DMS114 treated with DMSO at 0.1 percent for 48 hours (cell line): Measurements from ENCODE around the gene ZNF784.

Experiments
- DNase-seq: peaks from one replicate; lab custom pipeline; 2025; ENCODE audit not compliant: unreplicated experiment; lab: John Stamatoyannopoulos, UW

The ZNF784 gene, protein sequence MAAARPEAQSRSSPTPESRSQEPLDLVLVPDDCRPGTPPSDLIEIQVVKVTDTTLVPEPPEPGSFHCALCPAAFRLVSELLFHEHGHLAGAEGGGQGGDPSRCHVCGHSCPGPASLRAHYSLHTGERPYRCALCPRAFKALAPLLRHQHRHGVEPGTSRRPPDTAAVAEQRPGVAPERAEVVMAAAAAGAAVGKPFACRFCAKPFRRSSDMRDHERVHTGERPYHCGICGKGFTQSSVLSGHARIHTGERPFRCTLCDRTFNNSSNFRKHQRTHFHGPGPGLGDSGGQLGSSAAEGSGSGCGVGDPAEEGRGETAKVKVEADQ

DNA sequence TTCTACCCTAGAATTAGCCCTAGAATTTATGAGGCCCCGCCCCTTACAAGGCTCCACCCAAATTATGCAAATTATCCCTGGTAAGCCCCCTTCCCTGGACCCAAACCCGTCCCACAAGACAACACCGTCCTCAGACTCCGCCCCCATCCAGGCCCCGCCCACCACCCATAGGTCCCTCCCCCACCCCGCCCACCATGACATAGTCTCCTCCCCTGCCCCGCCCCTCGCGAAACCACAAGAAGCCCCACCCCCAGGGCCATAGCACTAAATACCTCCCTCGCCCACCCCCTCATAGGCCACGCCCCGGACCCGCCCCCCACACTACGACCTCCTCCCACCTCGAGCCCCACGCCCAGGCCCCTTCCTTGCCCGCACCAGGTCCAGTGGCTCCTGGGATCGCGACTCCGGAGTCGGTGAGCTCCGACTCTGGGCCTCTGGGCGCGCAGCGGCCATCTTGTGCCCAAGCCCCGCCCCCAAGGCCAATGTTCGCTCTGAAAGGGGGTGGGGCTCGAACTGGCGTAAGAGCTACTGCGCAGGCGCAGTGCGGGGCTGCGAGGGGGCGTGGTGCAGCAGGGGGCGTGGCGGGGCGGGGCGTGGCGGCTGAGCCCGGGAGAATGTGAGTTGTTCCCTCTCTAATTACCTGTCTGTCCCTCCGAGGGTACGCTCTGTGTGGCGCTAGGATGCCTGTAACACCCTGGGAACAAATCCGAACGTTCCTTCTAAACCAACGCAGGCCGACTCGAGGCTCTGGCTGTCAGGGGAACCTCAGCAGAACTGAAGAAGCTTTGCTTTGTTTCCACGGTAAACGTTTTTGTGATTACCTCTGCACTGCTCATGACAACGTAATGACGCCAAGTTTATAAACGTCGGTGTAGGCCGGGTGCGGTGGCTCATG, at the start of gene ZNF784:
ZNF784 (minus strand) TSS at position 458 of the 895 bp plus-strand sequence; CDS start at position 453, 5 bp downstream.
- DNase-seq: peak; percentile 83

DNA sequence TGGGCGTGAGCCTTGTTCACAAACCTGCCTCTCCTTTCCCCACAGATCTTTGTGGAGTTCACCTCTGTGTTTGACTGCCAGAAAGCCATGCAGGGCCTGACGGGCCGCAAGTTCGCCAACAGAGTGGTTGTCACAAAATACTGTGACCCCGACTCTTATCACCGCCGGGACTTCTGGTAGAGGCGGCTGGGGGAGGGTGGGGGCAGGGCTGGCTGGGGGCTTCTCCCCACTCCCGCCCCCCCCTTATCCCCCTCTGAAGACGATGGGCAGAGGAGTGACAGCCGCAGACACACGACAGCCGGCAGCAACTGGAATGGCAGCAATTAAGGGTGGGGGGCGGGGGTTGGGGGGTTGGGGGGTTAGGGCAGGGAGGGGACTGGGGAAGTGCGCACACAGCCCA, 49.5 kb upstream of the ZNF784 start:
- no peak for DNase-seq

DNA sequence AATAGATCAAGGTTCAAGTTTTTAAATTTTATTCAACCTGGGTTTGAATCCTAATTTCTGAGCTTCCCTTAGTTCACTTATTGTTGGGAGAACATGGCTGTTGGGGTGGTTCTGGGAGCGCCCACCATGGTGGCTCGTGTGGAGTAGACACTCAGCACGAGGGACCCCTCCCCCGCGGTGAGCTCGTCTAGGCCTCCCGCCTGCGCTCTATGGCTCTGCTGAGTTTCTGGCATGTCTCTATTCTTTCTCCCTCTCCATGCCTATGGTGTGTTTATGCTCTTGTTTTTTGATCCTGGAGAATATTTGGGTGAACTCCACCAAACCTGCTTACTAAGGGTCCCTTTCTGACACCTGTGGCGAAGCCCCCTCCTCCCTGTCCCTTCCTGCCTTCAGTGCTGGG, 49.1 kb upstream of the ZNF784 start:
- peak; percentile 74 for DNase-seq

DNA sequence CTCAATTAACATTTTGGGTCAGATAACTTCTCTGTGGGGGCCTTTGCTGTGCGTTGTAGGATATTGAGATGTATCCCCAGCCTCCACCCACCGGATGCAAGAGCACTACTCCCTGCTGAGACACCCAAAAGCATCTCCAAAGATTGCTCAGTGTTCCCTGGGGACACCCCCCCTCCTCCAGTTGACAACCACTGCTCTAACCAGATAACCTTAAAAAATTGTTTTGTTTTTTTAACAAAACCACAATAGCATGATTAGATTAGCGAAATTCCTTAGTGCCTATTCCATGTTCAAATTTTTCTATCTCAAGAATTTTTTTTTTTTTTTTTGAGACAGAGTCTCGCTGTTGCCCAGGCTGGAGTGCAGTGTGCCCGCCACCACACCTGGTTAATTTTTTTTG, 48.1 kb upstream of the ZNF784 start:
- DNase-seq: no peak

DNA sequence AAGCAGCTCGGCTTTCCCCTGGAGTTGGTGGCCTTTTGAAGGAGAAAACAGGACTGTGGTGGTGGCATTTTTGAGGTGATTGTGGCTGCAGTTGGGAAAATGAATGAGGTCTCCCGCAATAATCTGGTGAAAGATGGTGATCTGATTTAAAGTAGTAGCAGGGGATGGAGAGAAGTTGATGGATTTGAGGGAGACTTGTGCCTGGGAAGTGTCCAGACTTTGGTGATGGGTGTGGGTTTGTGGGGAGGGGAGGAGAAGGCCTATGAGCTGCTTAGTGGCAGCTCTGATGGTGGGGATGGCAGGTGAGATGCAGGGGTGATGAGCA, 46.6 kb upstream of the ZNF784 start:
- DNase-seq: peak; percentile 69

DNA sequence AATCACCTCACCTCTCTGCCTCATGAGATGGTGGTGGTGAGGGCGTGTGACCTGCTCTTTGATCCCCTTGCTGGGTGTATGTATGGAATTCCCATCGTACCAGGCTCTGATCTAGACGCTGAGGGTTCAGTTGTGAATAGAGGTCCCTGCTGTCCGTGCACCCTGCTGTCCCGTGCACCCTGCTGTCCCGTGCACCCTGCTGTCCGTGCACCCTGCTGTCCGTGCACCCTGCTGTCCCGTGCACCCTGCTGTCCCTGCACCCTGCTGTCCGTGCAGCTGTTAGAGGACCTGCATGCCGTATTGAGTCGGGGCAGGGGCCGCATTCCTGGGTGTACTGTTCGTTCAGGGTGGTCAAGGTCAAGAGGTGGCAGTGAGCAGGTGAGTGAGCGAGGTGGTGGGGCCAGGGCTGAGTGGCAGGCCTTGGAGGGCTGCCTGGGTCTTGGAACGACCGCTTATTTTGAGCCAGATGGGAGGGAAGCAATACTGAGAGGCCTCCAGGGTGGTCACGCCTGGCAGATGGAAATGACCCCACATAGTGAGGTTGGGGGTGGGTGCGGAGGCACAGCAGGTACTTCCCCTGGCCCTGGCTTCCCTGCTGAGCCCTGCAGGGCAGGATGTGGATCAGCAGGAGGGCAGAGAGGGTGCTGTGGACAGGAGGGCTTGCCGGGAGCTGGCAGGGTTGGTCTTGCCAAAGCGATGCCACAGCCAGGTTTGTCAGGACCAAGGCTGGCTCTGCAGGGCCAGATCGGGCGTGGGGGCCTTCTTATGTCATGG, 46.1 kb upstream of the ZNF784 start:
- peak; percentile 68 for DNase-seq

DNA sequence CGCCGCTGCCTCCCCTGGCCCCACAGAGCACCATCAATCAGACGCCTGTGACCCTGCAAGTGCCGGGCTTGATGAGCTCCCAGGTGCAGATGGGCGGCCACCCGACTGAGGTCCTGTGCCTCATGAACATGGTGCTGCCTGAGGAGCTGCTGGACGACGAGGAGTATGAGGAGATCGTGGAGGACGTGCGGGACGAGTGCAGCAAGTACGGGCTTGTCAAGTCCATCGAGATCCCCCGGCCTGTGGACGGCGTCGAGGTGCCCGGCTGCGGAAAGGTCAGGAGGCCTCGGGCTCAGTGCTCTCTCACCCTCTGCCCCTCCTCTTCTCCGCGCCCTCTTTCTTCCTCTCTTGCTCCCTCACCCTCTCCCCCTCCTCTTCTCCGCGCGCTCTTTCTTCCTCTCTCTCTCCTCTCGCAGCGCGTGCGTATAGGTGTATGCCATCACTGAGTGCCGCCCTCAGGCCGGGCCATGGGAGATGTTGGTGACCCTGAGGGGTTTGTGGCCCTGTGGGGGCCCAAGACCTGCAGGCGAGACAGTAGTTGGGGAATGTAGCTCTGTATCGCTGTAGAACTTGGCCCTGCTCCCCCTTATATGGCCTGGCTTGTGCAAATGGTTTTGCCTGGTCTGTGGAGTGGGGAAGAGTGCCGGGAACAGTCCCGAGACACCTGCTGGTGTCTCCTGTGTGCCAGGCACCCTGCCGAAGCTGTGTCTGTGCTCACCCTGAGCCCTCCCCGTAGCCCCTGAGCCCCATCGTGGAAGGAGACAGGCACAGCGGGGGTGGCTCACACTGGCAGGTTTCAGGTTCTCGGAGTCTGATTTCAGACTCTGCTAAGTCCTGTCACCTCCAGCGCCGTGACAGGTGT, 45.3 kb upstream of the ZNF784 start:
- no peak for DNase-seq

DNA sequence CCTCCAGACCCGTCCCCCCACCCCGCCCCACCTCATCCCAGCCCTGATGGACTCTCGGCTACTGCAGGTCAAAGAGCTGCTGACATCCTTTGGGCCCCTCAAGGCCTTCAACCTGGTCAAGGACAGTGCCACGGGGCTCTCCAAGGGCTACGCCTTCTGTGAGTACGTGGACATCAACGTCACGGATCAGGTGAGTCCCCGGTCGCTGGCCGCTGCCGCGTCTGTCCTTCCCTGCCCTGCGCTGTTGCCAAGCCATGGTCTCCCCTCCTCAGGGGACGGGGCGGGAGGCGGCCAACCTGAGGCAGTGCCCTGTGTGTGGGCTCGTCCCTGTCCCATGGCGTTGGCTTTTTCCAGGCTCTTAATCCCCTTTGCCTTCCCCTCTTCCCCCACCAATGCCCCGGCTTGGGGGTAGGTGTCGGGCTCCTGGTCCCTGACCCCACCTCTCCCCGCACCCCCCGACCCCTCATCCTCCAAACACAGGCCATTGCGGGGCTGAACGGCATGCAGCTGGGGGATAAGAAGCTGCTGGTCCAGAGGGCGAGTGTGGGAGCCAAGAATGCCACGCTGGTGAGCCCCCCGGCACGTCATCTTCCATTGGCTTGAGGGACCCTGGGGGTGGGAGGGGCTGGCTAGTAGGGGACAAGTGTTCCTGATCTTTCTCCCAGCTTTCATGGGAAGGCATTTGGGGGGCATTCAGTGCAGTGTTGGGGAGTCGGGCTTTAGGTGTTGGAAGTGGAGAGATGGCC, 44.4 kb upstream of the ZNF784 start:
- no peak for DNase-seq

DNA sequence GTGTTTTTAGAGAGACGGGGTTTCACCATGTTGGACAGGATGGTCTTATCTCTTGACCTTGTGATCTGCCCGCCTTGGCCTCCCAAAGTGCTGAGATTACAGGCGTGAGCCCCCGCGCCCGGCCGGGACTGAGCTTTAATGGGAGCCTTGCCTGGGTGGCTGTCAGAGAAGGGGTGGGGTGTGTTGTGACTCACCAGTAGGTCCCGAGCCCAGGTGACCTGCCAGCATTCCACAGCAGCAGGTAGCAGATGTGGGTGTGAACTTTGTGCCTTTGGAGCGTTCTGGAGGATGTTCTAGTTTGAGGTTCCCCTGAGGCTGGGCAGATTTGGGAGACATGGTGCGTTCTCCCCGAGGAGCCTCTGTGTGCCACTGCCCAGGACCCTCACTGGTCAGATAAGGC, 43.6 kb upstream of the ZNF784 start:
- DNase-seq: no peak

DNA sequence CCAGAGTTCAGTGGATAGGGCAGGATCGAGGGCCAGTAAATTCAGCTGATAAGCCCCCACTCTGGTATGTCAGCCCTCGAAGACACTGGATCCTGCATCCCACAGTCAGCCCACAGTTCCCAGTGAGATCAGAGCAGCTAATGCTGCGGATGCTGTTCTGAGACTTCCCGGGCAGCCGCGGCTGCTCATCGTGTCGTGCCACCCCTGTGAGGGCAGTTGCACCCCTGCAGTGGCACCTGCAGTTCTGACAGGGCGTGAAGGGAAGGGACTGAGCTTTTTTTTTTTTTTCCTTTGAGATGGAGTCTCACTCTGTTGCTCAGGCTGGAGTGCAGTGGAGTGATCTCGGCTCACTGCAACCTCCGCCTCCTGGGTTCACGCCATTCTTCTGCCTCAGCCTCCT, 43.1 kb upstream of the ZNF784 start:
- DNase-seq: no peak

DNA sequence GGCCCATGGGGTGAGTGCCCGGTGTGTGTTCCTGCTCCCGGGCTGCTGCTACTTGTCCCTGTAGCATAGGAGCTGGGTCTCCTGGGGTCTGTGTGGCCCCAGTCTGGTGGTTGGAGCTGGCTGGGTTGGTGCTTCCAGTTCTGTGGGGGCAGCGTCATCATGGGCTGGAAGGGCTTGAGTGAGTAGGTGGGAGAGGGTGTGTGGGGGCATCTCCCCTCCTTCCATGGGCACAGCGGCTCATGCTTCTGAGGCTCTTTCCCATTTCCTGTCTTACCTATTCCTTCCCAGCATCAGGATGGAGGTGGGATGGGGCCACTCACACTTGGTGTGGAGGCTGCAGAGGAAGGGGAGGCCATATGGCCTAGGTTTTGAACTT, 42.6 kb upstream of the ZNF784 start:
- no peak for DNase-seq

DNA sequence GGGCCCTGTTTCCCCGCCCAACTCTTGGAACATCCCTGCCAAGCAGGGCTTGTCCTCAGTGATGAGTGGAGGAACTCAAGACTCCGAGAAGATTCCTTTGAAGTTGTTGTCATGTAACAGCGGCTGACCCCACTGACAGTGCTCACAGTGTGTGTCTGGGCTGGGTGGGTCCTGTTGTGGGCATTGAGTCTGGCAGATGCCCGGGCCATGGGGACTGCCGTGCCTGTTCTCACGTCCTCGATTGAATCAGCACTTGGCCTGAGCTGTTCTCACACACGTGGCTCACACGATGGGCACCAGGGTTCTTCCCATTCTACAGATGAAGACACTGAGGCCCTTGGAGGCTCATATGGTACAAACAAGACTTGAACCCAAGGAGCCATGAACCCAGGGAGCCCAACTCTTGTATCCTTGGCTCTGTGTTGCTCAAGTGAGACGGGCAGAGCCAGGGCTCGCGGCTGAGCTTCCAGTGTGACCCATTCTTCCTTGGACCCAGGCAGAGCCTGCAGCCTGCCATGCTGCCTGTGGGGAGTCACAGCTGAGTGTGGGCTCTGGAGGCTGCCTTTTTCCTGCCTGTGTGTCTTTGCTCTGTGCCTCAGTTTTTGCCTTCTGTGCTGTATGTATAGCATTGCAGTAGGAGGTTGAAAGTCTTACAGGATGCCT, 42.1 kb upstream of the ZNF784 start:
- no peak for DNase-seq

DNA sequence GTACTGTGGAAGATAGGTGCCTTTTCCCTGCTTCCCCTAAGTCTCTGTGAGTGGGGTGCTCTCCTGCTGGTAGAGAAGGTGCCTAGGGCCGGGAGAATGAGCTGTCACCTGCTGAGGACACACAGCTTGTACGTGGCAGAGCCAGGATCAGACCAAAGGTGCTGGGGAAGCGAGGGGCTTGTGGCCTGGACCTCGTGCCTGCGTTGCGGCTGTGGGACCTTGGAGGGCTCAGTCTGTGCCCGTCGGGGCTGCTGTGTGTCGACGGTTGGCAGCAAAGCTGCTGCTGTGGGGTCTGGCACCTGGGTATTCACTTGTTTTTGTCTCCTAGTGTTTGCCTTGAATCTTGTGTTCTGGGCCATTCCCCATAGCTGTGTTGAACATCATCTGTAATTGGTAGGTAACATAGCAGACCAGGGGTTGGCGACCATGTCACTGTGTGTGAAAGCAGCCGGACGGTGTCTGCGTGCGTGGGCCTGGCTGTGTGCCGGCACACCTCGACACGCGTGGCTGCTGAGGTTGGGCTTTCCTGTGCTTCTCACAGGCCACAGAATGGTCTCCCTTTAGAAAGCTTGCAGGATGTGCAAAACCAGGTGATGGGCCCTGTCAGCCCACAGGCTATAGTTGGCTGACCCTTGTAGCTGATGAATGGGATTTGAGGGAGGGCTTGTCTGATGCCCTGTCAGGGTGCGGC, 39.6 kb upstream of the ZNF784 start:
- no peak for DNase-seq

DNA sequence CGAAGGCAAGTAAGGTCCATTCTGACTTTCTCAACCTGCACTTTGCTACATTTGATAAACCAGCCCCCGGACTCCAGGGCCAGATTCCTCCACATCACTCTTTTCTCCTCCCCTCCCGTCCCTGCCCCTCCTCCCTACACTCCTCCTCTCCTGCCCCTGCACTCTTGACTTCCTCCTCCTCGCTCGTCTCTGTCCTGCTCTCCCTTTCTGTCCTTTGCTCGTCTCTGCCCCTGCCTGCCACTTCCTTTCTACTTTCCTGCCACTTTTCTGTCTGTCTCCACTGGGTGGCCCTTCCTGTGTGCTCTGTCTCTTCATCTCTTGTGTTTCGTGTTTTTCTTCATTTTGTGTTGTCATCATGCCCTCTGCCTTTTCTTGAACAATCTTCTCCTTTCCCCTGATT, 37.5 kb upstream of the ZNF784 start:
- DNase-seq: no peak

DNA sequence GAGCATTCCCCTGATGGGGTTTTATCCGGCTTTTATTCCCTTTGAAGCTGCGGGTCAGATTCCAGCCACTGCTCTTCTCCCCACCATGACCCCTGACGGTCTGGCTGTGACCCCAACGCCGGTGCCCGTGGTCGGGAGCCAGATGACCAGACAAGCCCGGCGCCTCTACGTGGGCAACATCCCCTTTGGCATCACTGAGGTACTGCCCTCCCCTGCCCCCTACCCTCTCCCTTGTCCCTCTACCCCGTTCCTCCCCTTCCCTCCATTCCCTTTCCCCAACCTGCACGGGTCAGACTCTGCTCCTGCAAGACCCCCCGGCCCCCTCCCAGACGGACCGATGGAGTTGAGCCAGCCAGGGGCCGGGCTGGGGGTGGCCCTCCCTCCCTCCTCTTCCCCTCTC, 36.6 kb upstream of the ZNF784 start:
- no peak for DNase-seq

DNA sequence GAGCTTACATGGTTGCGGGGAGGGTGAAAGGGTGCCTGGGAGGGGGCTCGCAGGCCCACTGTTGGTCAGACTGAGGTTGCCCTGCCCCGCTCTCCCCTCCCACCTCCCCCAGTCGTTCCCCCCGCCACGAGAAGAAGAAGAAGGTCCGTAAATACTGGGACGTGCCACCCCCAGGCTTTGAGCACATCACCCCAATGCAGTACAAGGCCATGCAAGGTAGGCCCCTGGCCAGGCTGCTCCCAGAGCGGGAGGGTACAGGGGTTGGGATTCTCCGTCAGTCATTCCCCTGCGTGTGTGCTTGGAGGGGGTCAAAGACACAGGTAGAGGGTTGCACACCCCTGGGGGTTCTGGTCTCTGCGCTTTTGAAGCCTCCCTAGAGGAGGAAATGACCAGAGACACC, 36.0 kb upstream of the ZNF784 start:
- no peak for DNase-seq

DNA sequence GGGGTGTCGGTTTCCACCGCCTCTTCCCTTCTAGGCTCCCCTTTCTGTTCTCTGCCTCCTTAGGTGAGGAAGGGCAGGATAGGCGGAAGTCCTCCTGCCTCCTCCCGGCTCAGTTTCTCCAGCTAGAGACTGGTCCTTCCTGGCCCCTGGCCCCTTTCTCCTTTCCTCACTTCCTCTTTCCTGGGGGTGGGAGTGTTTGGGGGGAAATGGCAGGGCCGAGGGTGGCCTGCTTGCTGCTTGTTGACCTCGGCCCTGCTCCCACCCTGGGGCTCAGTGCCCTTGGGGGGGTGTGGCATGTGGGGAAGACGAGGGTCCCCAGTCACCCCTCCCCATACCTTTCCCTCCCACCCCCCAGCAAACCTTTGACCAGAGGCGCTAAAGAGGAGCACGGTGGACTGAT, 35.5 kb upstream of the ZNF784 start:
- no peak for DNase-seq

DNA sequence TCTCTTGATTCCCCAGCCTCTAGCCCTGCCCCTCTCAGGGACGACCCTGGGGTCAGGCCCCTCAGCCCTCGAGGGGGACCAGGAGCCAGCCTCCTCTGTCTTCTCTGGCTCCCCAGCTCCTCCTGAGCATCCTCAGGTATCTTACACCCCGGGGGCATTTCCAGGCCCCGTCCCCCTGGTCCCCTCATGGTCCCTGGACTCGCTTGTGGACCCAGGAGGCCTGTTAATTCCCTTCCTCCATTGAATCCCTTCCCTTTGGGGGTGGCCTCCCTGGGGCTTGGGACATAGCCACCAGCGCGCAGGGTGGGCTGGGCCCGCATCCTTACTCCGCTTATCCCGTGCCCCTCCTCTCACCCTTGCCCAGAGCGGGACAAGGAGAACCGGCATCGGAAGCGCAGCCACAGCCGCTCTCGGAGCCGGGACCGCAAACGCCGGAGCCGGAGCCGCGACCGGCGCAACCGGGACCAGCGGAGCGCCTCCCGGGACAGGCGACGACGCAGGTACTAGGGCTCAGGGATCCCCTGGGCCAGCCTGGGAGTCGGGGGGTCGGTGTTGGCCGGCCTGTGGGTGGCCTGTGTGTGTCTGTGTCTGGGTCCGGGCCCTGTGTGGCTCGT, 34.6 kb upstream of the ZNF784 start:
- no peak for DNase-seq
